ENCODE measurements around the gene CTAGE9. TPM values are rescaled to one million over a fixed set of nuclear protein-coding genes. Genes with fewer than 3 reads are reported as not detected.

Gene CTAGE9
- total RNA-seq, 1 experiment from 2014 or later: not detected

DNA sequence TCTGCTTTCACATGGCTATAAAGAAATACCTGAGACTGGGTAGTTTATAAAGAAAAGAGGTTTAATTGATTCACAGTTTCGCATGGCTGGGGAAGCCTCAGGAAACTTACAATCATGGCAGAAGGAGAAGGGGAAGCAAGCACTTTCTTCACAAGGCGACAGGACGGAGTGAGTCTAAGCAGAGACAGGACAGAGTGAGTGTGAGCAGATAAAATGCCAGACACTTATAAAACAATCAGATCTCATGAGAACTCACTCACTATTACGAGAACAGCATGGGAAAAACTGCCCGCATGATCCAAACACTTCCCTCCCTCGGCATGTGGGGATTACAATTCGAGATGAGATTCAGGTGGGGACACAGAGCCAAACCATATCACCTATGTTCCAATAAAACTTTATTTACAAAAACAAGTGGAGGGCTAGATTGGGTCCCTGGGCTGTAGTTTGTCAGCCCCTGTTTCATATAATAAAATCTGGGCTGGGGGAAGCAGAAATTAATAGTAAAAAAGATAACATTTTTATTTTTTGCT, 37.1 kb upstream of the CTAGE9 start:
- H4K5ac ChIP-seq (ENCODE audit: insufficient read length, low read depth, low read length): no peak overlapping the region
- no peak overlapping the region for H3K4me2 ChIP-seq (ENCODE audit: insufficient read depth, insufficient read length, low read length)
- H4K8ac ChIP-seq (replicated peaks; ENCODE audit: insufficient read length, low read depth, low read length): no peak overlapping the region
- H2BK120ac ChIP-seq (ENCODE audit: low read depth, low read length, poor library complexity, severe bottlenecking): no peak overlapping the region
- H2BK12ac ChIP-seq (ENCODE audit: insufficient read length, low read depth, low read length): no peak overlapping the region
- no peak overlapping the region for H3K4ac ChIP-seq (ENCODE audit: low read depth, low read length)
- peaks cover 13 to 15% of the 10 kb centered on the region in 2 experiments for H3K4me1 Mint-ChIP-seq
- H2BK15ac ChIP-seq (ENCODE audit: low read depth, low read length): no peak overlapping the region
- H3K4me3 Mint-ChIP-seq: no peak overlapping the region
- no peak overlapping the region for H2BK20ac ChIP-seq (ENCODE audit: low read depth, low read length, poor library complexity, severe bottlenecking)
- H2AK5ac ChIP-seq (ENCODE audit: insufficient read length, low read length): no peak overlapping the region
- no peak overlapping the region for H3K14ac ChIP-seq (ENCODE audit: insufficient read depth, low read length)
- no CpG with 5 or more reads among the region's 7 CpGs for WGBS (ENCODE audit: extremely low coverage, insufficient read length, low lambda C conversion rate)
- H3K56ac ChIP-seq (ENCODE audit: insufficient read length, low read depth, low read length): no peak overlapping the region
- TF ChIP-seq, protein P1, sequence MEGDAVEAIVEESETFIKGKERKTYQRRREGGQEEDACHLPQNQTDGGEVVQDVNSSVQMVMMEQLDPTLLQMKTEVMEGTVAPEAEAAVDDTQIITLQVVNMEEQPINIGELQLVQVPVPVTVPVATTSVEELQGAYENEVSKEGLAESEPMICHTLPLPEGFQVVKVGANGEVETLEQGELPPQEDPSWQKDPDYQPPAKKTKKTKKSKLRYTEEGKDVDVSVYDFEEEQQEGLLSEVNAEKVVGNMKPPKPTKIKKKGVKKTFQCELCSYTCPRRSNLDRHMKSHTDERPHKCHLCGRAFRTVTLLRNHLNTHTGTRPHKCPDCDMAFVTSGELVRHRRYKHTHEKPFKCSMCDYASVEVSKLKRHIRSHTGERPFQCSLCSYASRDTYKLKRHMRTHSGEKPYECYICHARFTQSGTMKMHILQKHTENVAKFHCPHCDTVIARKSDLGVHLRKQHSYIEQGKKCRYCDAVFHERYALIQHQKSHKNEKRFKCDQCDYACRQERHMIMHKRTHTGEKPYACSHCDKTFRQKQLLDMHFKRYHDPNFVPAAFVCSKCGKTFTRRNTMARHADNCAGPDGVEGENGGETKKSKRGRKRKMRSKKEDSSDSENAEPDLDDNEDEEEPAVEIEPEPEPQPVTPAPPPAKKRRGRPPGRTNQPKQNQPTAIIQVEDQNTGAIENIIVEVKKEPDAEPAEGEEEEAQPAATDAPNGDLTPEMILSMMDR (conservative IDR thresholded peaks at IDR 0.05): no peak
- H3K79me1 ChIP-seq (ENCODE audit: insufficient read depth, low read depth, low read length, poor library complexity, severe bottlenecking): no peaks in the 10 kb centered on the region
- H3K9me3 ChIP-seq (ENCODE audit: control insufficient read depth, low read depth, low read length): no peaks in the 10 kb centered on the region
- H3K23ac ChIP-seq (ENCODE audit: insufficient read length, low read depth, low read length): no peak overlapping the region
- H3K9ac ChIP-seq (ENCODE audit: extremely low read depth, insufficient read length, low read length): no peak overlapping the region
- H3K27me3 ChIP-seq (ENCODE audit: insufficient read depth, low read length): no peaks in the 10 kb centered on the region
- no peaks in the 10 kb centered on the region for H3K9me3 Mint-ChIP-seq
- H3T11ph ChIP-seq (ENCODE audit: low read length): no peak overlapping the region
- H2AFZ ChIP-seq (ENCODE audit: low read length): no peak overlapping the region
- H3K23me2 ChIP-seq (ENCODE audit: insufficient read length, low read depth, low read length, poor library complexity, severe bottlenecking): no peaks in the 10 kb centered on the region
- H3K27ac Mint-ChIP-seq: peak overlapping the region in 2 of 3 experiments; percentile 21 to 54; a peak in 3 of 7 replicates
- H3K79me2 ChIP-seq (ENCODE audit: insufficient read depth, low read length): no peaks in the 10 kb centered on the region
- H3K18ac ChIP-seq (ENCODE audit: insufficient read length, low read depth, low read length): no peak overlapping the region
- H4K91ac ChIP-seq (ENCODE audit: insufficient read length, low read depth, low read length): no peak overlapping the region
- no peak overlapping the region for H2BK5ac ChIP-seq (ENCODE audit: insufficient read length, low read length)
- no peaks in the 10 kb centered on the region for H3K27me3 Mint-ChIP-seq (ENCODE audit: low read depth)
- no peaks in the 10 kb centered on the region for H3K36me3 Mint-ChIP-seq (ENCODE audit: insufficient read depth in 1 of 3, low read depth in 3 of 3)
- H4K20me1 ChIP-seq (ENCODE audit: control insufficient read depth, insufficient read depth, insufficient read length): no peaks in the 10 kb centered on the region
- no peak overlapping the region for H3K27ac ChIP-seq (ENCODE audit: insufficient read length, low read depth, low read length)
- H3K4me1 ChIP-seq (ENCODE audit: insufficient read depth, low read length): peaks cover 5% of the 10 kb centered on the region; the same call in 1 of the 2 replicates
- no peak for DNase-seq
